T47D (cell line): Measurements from ENCODE around the gene OSBPL9.
A peak's percentile ranks its signal among the peaks of the same experiment; 100 is the strongest.

Source experiments
- DNase-seq, 2 experiments: peaks; one replicate each; pipeline versions ENCODE4 v3.0.0 to v3.0.0-alpha.2; 2011 to 2012; ENCODE audit warnings: low read depth in 1 of 2, low spot score in 1 of 2
- JUND ChIP-seq: IDR thresholded peaks from 2 replicates; pipeline ENCODE4 v1.6.1; 2012; ENCODE audit warnings: low read depth
- in situ Hi-C: cut with HindIII; loops from 2 replicates; pipeline ENCODE4 v1.10.0; 2016; ENCODE audit warnings: low sequenced_read_pairs, low pct_unique_long_range_greater_than_20kb

Gene OSBPL9, protein sequence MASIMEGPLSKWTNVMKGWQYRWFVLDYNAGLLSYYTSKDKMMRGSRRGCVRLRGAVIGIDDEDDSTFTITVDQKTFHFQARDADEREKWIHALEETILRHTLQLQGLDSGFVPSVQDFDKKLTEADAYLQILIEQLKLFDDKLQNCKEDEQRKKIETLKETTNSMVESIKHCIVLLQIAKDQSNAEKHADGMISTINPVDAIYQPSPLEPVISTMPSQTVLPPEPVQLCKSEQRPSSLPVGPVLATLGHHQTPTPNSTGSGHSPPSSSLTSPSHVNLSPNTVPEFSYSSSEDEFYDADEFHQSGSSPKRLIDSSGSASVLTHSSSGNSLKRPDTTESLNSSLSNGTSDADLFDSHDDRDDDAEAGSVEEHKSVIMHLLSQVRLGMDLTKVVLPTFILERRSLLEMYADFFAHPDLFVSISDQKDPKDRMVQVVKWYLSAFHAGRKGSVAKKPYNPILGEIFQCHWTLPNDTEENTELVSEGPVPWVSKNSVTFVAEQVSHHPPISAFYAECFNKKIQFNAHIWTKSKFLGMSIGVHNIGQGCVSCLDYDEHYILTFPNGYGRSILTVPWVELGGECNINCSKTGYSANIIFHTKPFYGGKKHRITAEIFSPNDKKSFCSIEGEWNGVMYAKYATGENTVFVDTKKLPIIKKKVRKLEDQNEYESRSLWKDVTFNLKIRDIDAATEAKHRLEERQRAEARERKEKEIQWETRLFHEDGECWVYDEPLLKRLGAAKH

DNA sequence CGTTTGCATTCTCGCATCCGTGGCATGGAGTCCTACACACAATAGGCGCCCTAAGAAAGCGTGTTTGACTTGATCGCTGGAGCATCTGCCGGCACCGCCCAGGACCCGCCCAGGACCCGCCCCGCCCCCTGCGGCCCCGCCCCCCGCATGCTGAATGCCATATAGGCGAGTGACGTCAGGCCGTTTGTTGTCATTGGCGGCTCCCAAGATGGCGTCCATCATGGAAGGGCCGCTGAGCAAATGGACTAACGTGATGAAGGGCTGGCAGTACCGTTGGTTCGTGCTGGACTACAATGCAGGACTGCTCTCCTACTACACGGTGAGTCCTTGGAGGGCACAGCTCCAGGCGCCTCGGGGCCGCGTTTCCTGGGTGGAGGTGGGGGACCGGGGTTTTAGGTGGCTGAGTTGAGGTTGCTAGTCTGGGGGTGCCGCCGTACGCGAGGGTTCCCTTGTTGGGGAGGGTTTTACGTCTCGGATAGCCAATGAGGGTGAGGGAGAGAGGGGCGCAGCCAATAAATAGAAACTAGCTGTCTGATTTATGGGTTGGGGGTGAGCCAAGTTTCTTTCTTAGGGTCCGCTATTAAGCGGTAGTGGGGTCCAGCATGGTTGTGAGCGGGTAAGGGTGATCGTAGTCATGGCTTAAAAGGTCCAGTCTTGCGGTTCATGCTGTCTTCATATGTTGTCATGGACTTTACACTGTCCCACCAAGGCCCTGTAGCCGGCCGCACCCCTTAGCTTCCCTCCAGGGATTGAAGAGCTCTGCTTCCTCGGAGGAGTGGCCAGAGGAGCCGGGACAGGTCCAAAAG is at the start of gene OSBPL9:
OSBPL9 (plus strand) TSS at position 190 of the 806 bp plus-strand sequence; CDS start at position 209, 19 bp downstream.
- in situ Hi-C loops = no loop called here
- DNase-seq = peak; percentile 28 to 88
- TF ChIP-seq JUND = no peak

- peak; percentile 94 for TF ChIP-seq JUND
- peak in 1 of 2 experiments; percentile 92 for DNase-seq
- in situ Hi-C loops = no loop called here
These were observed 49.2 kb upstream of the OSBPL9 start for GRCh38 chr1:51567653-51568052.

DNA sequence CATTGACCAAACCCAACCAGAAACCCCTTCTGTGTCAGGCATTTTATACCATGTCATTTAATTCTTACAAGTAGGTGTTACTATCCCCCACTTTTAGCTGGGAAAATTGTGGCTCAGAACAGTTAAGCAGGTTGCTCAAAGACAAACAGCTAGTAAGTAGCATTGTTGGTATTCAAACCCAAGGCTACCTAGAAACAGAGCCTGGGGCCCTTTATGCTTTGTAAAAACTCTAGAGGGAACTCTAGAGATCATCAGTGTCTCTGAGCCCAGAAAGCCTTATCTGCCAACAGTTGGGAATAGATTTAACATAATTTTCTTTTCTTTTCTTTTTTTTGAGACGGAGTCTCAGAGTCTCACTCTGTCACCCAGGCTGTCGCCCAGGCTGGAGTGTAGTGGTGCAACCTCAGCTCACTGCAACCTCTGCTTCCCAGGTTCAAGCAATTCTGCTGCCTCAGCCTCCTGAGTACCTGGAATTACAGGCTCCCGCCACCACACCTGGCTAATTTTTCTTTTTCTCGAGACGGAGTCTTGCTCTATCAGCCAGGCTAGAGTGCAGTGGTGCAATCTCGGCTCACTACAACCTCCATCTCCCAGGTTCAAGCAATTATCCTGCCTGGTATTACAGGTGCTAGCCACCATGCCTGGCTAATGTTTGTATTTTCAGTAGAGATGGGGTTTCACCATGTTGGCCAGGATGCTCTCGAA is 48.5 kb upstream of the OSBPL9 start:
- TF ChIP-seq JUND = no peak
- peak in 1 of 2 experiments; percentile 42 for DNase-seq
- in situ Hi-C loops = no loop called here

DNA sequence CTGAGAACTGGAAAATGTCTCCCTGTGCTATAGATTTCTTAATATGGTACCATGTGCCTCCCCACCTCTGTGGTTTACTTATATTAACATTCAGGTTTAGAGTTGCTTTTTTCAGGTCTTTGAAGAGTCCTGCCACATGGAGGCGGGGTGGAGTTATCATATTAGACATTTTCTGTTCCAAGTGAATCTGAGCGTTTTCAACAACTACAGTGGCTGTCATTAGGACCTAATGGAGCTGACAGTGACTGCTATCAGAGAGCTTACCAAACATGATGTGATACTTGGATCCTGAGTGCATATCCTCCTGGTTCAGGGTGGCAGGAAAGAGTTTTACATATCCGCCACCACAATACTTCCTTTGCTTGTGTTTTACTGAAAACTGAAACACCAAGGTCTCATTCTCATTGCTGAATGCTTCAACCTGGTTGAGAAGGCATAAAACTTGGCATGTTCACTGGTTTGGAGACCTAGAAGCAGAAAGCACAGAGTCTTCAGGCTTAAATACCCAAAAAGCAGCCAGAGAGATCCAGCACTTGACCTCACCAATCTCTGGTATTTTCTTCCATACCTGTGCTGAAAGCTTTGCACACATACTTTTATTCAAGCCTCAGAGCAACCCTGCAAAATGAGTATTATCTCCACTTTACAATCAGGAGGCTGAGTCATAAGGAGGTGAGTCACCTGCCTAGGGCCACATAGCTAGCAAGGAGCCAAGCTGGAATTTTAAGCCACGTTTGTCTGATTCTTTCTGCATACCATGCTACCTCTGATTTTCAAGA is 47.4 kb upstream of the OSBPL9 start:
- in situ Hi-C loops = no loop called here
- peak in 1 of 2 experiments; percentile 94 for DNase-seq
- TF ChIP-seq JUND = peak; percentile 100

DNA sequence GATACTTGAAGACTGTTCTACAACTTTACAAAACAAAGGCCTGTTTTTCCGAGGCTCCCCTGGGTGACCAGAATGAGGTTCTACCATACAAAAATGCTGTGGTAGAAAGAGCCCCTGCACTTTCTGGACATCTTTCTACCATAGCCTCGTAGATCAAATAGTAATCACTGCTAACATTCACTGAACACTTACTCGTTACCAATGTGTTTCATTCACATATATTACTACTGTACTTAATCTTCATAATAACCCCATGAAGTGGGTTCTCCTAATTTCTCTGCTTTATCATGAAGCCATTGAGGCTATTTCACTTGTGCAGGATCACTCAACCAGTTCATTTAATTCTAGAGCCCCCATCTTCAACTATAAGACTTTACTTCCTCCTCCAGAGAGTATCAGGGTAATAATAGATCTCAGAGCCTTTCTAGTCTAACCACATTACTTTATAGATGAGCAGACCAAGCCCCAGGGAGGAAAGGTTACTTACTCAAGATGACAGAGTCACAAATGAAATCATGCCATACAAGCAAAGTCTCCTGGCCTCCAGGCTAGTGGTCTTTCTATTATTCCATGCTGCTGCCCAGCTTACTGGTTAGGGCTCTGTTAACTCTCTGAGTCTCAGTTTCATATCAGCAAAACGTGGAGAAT is 46.7 kb upstream of the OSBPL9 start:
- no peak for TF ChIP-seq JUND
- in situ Hi-C loops = no loop called here
- no peak for DNase-seq

DNA sequence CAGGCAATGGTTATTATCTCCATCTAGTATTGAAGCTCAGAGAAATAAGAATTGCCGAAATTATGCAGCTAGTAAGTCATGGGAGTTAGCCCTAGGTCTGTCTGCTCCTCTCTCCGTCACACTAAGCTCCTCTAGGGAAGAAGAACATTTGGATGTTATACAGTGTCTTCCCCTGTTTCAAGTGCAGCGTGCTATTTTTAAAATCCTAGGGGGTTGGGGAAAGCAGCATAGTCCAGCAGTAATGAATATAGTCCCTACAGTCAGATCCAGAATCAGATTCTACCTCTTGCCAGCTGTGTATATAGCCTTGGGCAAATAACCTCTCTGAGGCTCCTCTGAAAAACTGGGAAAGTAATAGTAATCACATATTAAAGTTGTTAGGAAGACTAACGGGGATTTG is 44.5 kb upstream of the OSBPL9 start:
- in situ Hi-C loops = no loop called here
- peak in 1 of 2 experiments; percentile 65 for DNase-seq
- TF ChIP-seq JUND = 0 out of 2 replicates have a peak, but pooled peaks have one; percentile 16

DNA sequence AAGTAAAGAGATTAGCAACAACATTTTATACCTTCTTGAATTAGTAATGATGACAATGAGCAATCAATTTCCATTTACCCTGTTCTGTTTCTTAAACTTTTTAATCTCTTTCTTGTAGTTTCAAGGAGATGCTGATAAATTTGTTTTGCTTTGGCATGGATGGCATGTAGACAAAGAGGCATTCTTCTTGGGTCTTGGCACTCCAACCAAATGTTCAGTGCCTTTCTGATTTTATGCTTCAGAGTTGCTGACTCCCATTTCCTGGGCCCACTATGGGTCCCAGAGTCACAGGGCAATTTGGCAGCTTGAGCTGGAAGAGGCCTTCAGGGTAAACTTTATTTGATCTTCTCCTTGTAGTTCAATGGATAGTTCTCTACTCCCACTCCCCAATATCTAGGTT is 42.1 kb upstream of the OSBPL9 start:
- in situ Hi-C loops = no loop called here
- no peak for TF ChIP-seq JUND
- DNase-seq = no peak

GRCh38 chr1:51575406-51576084 is 41.3 kb upstream of the OSBPL9 start:
- DNase-seq = no peak
- in situ Hi-C loops = no loop called here
- no peak for TF ChIP-seq JUND

DNA sequence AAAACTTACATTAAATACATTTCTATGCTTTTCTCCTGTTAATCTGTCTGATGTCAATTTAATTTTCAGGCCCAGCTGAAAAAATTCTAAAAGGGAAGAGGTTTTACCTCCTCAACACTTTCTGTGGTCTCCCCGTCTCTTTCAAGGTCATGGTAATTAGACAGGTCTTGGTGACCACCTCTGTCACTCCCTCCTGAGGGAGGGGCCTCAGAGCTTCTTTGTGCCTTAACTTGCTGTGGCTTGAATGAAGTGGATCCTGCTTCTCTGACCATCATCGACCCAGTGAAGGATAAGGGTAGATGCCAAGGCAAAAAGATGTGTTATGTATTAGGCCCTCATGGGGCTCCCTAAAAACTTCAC is 40.8 kb upstream of the OSBPL9 start:
- no peak for TF ChIP-seq JUND
- DNase-seq = no peak
- in situ Hi-C loops = no loop called here

GRCh38 chr1:51576923-51577322 is 40.0 kb upstream of the OSBPL9 start:
- no peak for DNase-seq
- in situ Hi-C loops = no loop called here
- TF ChIP-seq JUND = no peak
